GM19455 (cell line): ENCODE measurements around the gene PHACTR1.
"Not testable (repeated sequence)": the region's sequence is repeated elsewhere in the genome, so short reads cannot be mapped to it uniquely, and the experiment has no call there.

ENCODE experiments used
- ATAC-seq: cut with Tn5 transposase; IDR thresholded peaks from one replicate; pipeline ENCODE4 v1.9.1; 2021; ENCODE audit not compliant: unreplicated experiment

The PHACTR1 gene

GRCh38 chr6:12748815-12749521 is 32.4 kb downstream of the PHACTR1 start:
- no peak for ATAC-seq

GRCh38 chr6:12749531-12750379 is 33.2 kb downstream of the PHACTR1 start:
- ATAC-seq: no peak

GRCh38 chr6:12750416-12750815 is 33.8 kb downstream of the PHACTR1 start:
- no peak for ATAC-seq

GRCh38 chr6:12751694-12752325 is 35.2 kb downstream of the PHACTR1 start:
- ATAC-seq: no peak

- no peak for ATAC-seq
Measured at GRCh38 chr6:12753036-12753435, 36.5 kb downstream of the PHACTR1 start.

GRCh38 chr6:12760226-12760625 is 43.7 kb downstream of the PHACTR1 start:
- no peak for ATAC-seq

- no peak for ATAC-seq
Measured at GRCh38 chr6:12760911-12761310, 44.3 kb downstream of the PHACTR1 start.

GRCh38 chr6:12761376-12762115 is 45.0 kb downstream of the PHACTR1 start:
- no peak for ATAC-seq

- not testable (repeated sequence) for ATAC-seq
Measured at GRCh38 chr6:12762731-12763434, 46.3 kb downstream of the PHACTR1 start.

GRCh38 chr6:12766365-12766764 is 49.8 kb downstream of the PHACTR1 start:
- ATAC-seq: no peak

GRCh38 chr6:12767016-12767415 is 50.4 kb downstream of the PHACTR1 start:
- ATAC-seq: no peak

- no peak for ATAC-seq
Measured at GRCh38 chr6:12769556-12770256, 53.1 kb downstream of the PHACTR1 start.

- no peak for ATAC-seq
Measured at GRCh38 chr6:12772416-12772815, 55.8 kb downstream of the PHACTR1 start.

GRCh38 chr6:12776291-12776690 is 59.7 kb downstream of the PHACTR1 start:
- ATAC-seq: no peak

GRCh38 chr6:12779772-12780171 is 63.2 kb downstream of the PHACTR1 start:
- ATAC-seq: no peak

GRCh38 chr6:12782136-12782535 is 65.6 kb downstream of the PHACTR1 start:
- no peak for ATAC-seq

- no peak for ATAC-seq
Measured at GRCh38 chr6:12785301-12785700, 68.7 kb downstream of the PHACTR1 start.

GRCh38 chr6:12785921-12786320 is 69.4 kb downstream of the PHACTR1 start:
- no peak for ATAC-seq

GRCh38 chr6:12791371-12791770 is 74.8 kb downstream of the PHACTR1 start:
- no peak for ATAC-seq

- ATAC-seq: no peak
Measured at GRCh38 chr6:12798326-12798725, 81.8 kb downstream of the PHACTR1 start.
